H9 (cell line): Measurements from ENCODE around the gene ONECUT1. TPM values are rescaled to one million over a fixed set of nuclear protein-coding genes. Genes with fewer than 3 reads are reported as not detected.

Experiments used
- DNase-seq: peaks from one replicate; pipeline ENCODE4 v3.0.0-alpha.2; 2017
- H2AFZ ChIP-seq: one replicate; pipeline ENCODE4 v1.6.1; 2013; ENCODE audit warnings: mild to moderate bottlenecking, low read length, control low read depth, moderate library complexity
- H2AK5ac ChIP-seq: 2 replicates; pipeline ENCODE4 v1.6.1; 2013; ENCODE audit warnings: low read length, control low read depth, mixed read lengths; ENCODE audit not compliant: insufficient read length
- H2BK120ac ChIP-seq: one replicate; pipeline ENCODE4 v1.6.1; 2013; ENCODE audit warnings: low read depth, mild to moderate bottlenecking, low read length, control low read depth, inconsistent platforms; ENCODE audit not compliant: poor library complexity, severe bottlenecking
- H2BK12ac ChIP-seq: 2 replicates; pipeline ENCODE4 v1.6.1; 2013; ENCODE audit warnings: low read length, control low read depth, mixed read lengths, low read depth; ENCODE audit not compliant: insufficient read length
- H2BK15ac ChIP-seq: 2 replicates; pipeline ENCODE4 v1.6.1; 2013; ENCODE audit warnings: low read depth, low read length, control low read depth
- H2BK20ac ChIP-seq: one replicate; pipeline ENCODE4 v1.6.1; 2013; ENCODE audit warnings: low read depth, mild to moderate bottlenecking, low read length, control low read depth, inconsistent platforms; ENCODE audit not compliant: poor library complexity, severe bottlenecking
- H2BK5ac ChIP-seq: 2 replicates; pipeline ENCODE4 v1.6.1; 2013; ENCODE audit warnings: low read length, control low read depth, mixed read lengths; ENCODE audit not compliant: insufficient read length
- H3K14ac ChIP-seq: 2 replicates; pipeline ENCODE4 v1.6.1; 2013; ENCODE audit warnings: low read length, control low read depth; ENCODE audit not compliant: insufficient read depth
- H3K18ac ChIP-seq: 2 replicates; pipeline ENCODE4 v1.6.1; 2013; ENCODE audit warnings: low read depth, mild to moderate bottlenecking, mixed read lengths, low read length, control low read depth; ENCODE audit not compliant: insufficient read length
- H3K23ac ChIP-seq: 2 replicates; pipeline ENCODE4 v1.6.1; 2013; ENCODE audit warnings: low read length, control low read depth, mixed read lengths, low read depth; ENCODE audit not compliant: insufficient read length
- H3K23me2 ChIP-seq: 2 replicates; pipeline ENCODE4 v1.6.1; 2013; ENCODE audit warnings: low read depth, mild to moderate bottlenecking, mixed read lengths, low read length, control low read depth; ENCODE audit not compliant: insufficient read length, poor library complexity, severe bottlenecking
- H3K27ac ChIP-seq: 2 replicates; pipeline ENCODE4 v1.5.1; 2013; ENCODE audit warnings: low read length, control low read depth, mixed read lengths, low read depth; ENCODE audit not compliant: insufficient read length
- H3K27me3 ChIP-seq: 2 replicates; pipeline ENCODE4 v1.6.1; 2013; ENCODE audit warnings: low read length, control low read depth, inconsistent platforms; ENCODE audit not compliant: insufficient read depth
- H3K4ac ChIP-seq: 2 replicates; pipeline ENCODE4 v1.6.1; 2013; ENCODE audit warnings: low read depth, mild to moderate bottlenecking, control low read depth, inconsistent platforms, low read length, moderate library complexity
- H3K4me1 ChIP-seq: 2 replicates; pipeline ENCODE4 v1.6.1; 2013; ENCODE audit warnings: low read length, control low read depth, inconsistent platforms; ENCODE audit not compliant: insufficient read depth
- H3K4me2 ChIP-seq: 2 replicates; pipeline ENCODE4 v1.6.1; 2013; ENCODE audit warnings: low read length, control low read depth, mixed read lengths; ENCODE audit not compliant: insufficient read length, insufficient read depth
- H3K56ac ChIP-seq: 2 replicates; pipeline ENCODE4 v1.6.1; 2013; ENCODE audit warnings: low read depth, mild to moderate bottlenecking, mixed read lengths, low read length, control low read depth; ENCODE audit not compliant: insufficient read length
- H3K79me1 ChIP-seq: 2 replicates; pipeline ENCODE4 v1.6.1; 2013; ENCODE audit warnings: low read depth, mild to moderate bottlenecking, moderate library complexity, low read length, control low read depth, inconsistent platforms; ENCODE audit not compliant: insufficient read depth, poor library complexity, severe bottlenecking
- H3K79me2 ChIP-seq: 2 replicates; pipeline ENCODE4 v1.6.1; 2013; ENCODE audit warnings: low read length, control low read depth, inconsistent platforms; ENCODE audit not compliant: insufficient read depth
- H3K9ac ChIP-seq: 2 replicates; pipeline ENCODE4 v1.6.1; 2013; ENCODE audit warnings: low read length, control low read depth, mixed read lengths; ENCODE audit not compliant: insufficient read length; ENCODE audit errors: extremely low read depth
- H3K9me3 ChIP-seq: one replicate; pipeline ENCODE4 v1.6.1; 2013; ENCODE audit warnings: low read depth, low read length, inconsistent platforms; ENCODE audit not compliant: control insufficient read depth
- H3T11ph ChIP-seq: one replicate; pipeline ENCODE4 v1.6.1; 2013; ENCODE audit warnings: mild to moderate bottlenecking, low read length, control low read depth, inconsistent platforms
- H4K20me1 ChIP-seq: one replicate; pipeline ENCODE4 v1.6.1; 2013; ENCODE audit not compliant: control insufficient read depth, insufficient read length, insufficient read depth
- H4K5ac ChIP-seq: 2 replicates; pipeline ENCODE4 v1.6.1; 2013; ENCODE audit warnings: low read depth, mild to moderate bottlenecking, mixed read lengths, low read length, control low read depth; ENCODE audit not compliant: insufficient read length
- H4K8ac ChIP-seq: replicated peaks from 2 replicates; pipeline ENCODE4 v1.6.1; 2013; ENCODE audit warnings: low read length, control low read depth, mixed read lengths, low read depth; ENCODE audit not compliant: insufficient read length
- H4K91ac ChIP-seq: 2 replicates; pipeline ENCODE4 v1.6.1; 2013; ENCODE audit warnings: low read depth, mild to moderate bottlenecking, moderate library complexity, mixed read lengths, low read length, control low read depth; ENCODE audit not compliant: insufficient read length
- H3K27ac Mint-ChIP-seq, 3 experiments: 2 replicates in 2 of 3; 3 replicates in 1 of 3; pipeline ENCODE4 v1.8.0; 2020 to 2021; ENCODE audit warnings: mixed read lengths in 3 of 3, mild to moderate bottlenecking in 1 of 3, moderate library complexity in 1 of 3
- H3K27me3 Mint-ChIP-seq: 2 replicates; pipeline ENCODE4 v1.8.0; 2021; ENCODE audit warnings: low read depth, mild to moderate bottlenecking, moderate library complexity, mixed read lengths
- H3K36me3 Mint-ChIP-seq, 3 experiments: 2 replicates in 2 of 3; 3 replicates in 1 of 3; pipeline ENCODE4 v1.8.0; 2020 to 2021; ENCODE audit warnings: low read depth in 3 of 3, mixed read lengths in 3 of 3; ENCODE audit not compliant: insufficient read depth in 1 of 3
- H3K4me1 Mint-ChIP-seq, 2 experiments: 2 replicates each; pipeline ENCODE4 v1.8.0; 2020; ENCODE audit warnings: mixed read lengths in 2 of 2
- H3K4me3 Mint-ChIP-seq, 2 experiments: 2 replicates in 1 of 2; 3 replicates in 1 of 2; pipeline ENCODE4 v1.8.0; 2020 to 2021; ENCODE audit warnings: mild to moderate bottlenecking in 2 of 2, mixed read lengths in 2 of 2, moderate library complexity in 1 of 2
- H3K9me3 Mint-ChIP-seq, 2 experiments: 2 replicates in 1 of 2; 3 replicates in 1 of 2; pipeline ENCODE4 v1.8.0; 2020; ENCODE audit warnings: mild to moderate bottlenecking in 2 of 2, mixed read lengths in 2 of 2, moderate library complexity in 1 of 2
- CTCF ChIP-seq: fragments of 200-600 bp; sonication (generic); conservative IDR thresholded peaks from 3 replicates; pipeline ENCODE4 v1.8.0; 2021; ENCODE audit warnings: antibody characterized with exemption, mild to moderate bottlenecking
- WGBS: extraction: QIAGEN DNeasy Blood & Tissue Kit; methylation state at CpG from one replicate; pipeline ENCODE4 v1.1.7; 2013; ENCODE audit warnings: missing lambda C conversion rate, low lambda C conversion rate, mixed read lengths; ENCODE audit not compliant: insufficient read length; ENCODE audit errors: extremely low coverage; 5-methylcytosine and 5-hydroxymethylcytosine counted together
- total RNA-seq: library from RNA; stranded (reverse); gene quantifications from 2 replicates; pipeline ENCODE4 v1.2.1, GENCODE V29; 2021

The ONECUT1 gene
- total RNA-seq, 1 experiment from 2014 or later = 14.1 TPM

GRCh38 chr15:52785672-52786406, 4.3 kb downstream of the ONECUT1 start:
- no peak overlapping the region for H3K27ac Mint-ChIP-seq
- H3K27ac ChIP-seq = no peak overlapping the region
- H4K20me1 ChIP-seq = no peaks in the 10 kb centered on the region
- no peak overlapping the region for H3K9ac ChIP-seq
- H2BK12ac ChIP-seq = no peak overlapping the region
- H3K79me1 ChIP-seq = no peaks in the 10 kb centered on the region
- H2AK5ac ChIP-seq = no peak overlapping the region
- peaks cover 0 to 2% of the 10 kb centered on the region in 2 experiments; a peak in 2 of 5 replicates for H3K9me3 Mint-ChIP-seq
- no peak overlapping the region for H3K18ac ChIP-seq
- H3K4me2 ChIP-seq = peak overlapping the region; percentile 68
- no peak overlapping the region for H4K5ac ChIP-seq
- no peak overlapping the region for H4K91ac ChIP-seq
- H3K4me1 ChIP-seq = no peaks in the 10 kb centered on the region; the same call in 1 of the 2 replicates
- H3K9me3 ChIP-seq = no peaks in the 10 kb centered on the region
- no peak overlapping the region for H2AFZ ChIP-seq
- DNase-seq = no peak
- WGBS = no CpG with 5 or more reads among the region's 27 CpGs
- H3K23ac ChIP-seq = no peak overlapping the region
- H3K4me1 Mint-ChIP-seq = peaks cover 43 to 67% of the 10 kb centered on the region in 2 experiments
- H3K27me3 ChIP-seq = peaks cover 57% of the 10 kb centered on the region
- H3K79me2 ChIP-seq = no peaks in the 10 kb centered on the region
- H3K56ac ChIP-seq = no peak overlapping the region
- no peak overlapping the region for H2BK20ac ChIP-seq
- no peak overlapping the region for H3T11ph ChIP-seq
- TF ChIP-seq CTCF = no peak
- peaks cover 67% of the 10 kb centered on the region for H3K27me3 Mint-ChIP-seq
- no peak overlapping the region for H3K14ac ChIP-seq
- H3K36me3 Mint-ChIP-seq = peaks cover 0 to 24% (median 2%) of the 10 kb centered on the region in 3 experiments; a peak in 4 of 7 replicates
- peaks cover 45% of the 10 kb centered on the region for H3K23me2 ChIP-seq
- H2BK5ac ChIP-seq = no peak overlapping the region
- H3K4me3 Mint-ChIP-seq = peak overlapping the region; percentile 65 to 84
- H2BK120ac ChIP-seq = no peak overlapping the region
- no peak overlapping the region for H2BK15ac ChIP-seq
- H4K8ac ChIP-seq = no peak overlapping the region
- H3K4ac ChIP-seq = no peak overlapping the region
